HG03196 (cell line): ENCODE data around the gene TMEM101.
"Not testable (repeated sequence)": the region's sequence is repeated elsewhere in the genome, so short reads cannot be mapped to it uniquely, and the experiment has no call there.

ENCODE experiments used
- ATAC-seq: cut with Tn5 transposase; IDR thresholded peaks from one replicate; pipeline ENCODE4 v1.9.1; 2021; ENCODE audit not compliant: unreplicated experiment

TMEM101 gene

DNA sequence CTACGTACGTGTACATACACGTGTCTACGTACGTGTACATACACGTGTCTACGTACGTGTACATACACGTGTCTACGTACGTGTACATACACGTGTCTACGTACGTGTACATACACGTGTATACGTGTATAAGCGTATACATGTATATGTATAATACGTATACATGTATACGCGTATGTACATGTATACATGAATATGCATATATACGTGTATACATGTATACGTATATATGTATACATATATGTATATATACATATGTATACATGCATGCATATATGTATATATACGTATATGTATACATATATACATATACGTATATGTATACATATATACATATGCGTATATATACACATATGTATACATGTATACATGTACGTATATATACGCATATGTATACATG is 38.9 kb downstream of the TMEM101 start:
- ATAC-seq: no peak

DNA sequence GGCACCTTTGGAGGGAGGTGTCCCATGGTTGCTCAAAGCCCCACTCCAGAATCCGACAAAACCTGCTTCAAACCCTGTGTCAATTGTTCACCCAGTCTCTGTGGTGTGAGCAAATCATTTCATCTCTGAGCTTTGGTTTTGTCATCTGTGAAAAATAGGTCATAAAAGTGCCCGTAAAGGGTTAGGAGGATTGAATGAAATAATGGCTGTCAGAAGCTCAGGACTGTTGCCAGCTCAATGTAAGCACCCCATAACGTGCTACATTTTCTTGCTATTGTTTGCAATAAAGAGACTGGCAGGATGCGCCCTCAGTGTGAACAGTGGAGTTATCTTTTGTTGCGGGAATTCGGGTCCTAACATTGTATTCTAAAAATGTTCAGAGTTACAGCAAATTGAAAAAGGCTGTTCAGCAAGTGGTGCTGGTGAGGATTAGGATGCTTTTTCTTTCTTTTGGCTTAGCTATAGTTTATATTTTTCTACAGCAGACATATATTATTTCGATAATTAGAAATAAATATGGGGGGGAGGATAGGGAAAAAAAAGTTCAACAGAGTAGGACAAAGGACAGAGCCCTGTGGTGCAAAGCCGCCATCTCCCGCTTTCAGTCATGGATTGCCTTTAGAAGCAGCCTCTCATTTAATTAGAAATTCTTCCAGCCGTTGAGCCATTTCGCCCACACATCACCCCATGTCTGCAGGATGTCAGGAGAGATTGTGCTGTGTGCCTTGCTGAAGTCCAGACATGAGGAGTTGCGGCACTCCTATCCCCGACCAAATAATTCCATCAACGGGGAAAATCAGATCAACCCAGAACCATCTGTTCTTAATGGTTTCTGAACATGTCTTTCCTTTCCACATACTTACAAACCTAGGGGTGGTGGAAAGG is 40.1 kb downstream of the TMEM101 start:
- ATAC-seq: no peak

GRCh38 chr17:43972444-43973212 is 42.1 kb downstream of the TMEM101 start:
- ATAC-seq: not testable (repeated sequence)

DNA sequence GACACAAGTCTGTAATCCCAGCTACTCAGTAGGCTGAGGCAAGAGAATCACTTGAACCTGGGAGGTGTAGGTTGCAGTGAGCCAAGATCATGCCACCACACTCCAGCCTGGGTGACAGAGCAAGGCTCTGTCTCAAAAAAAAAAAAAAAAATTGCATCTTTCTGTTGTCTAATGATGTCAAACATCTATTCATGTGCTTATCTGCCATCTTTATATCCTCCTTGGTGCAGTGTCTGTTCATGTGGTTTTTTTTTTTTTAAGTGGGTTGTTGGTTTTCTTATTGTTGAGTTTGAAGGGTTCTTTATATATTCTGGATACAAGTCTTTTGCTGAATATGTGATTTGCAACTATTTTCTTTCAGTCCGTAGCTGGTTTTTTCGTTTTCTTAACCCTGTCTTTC is 43.3 kb downstream of the TMEM101 start:
- not testable (repeated sequence) for ATAC-seq

DNA sequence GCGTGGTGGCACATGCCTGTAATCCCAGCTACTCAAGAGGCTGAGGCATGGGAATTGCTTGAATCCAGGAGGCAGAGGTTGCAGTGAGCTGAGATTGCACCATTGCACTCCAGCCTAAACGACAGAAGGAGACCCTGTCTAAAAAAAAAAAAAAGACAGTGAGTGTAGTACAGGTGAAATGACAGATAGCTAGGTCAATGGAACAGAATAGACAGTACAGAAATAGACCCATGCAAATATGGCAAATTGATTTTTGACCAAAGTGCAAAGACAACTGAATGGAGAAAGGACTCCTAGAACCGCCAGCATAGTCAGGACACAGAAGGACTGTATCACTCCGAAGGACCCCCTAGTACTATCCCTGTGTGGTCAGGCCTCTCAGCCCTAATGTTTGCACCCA is 44.4 kb downstream of the TMEM101 start:
- no peak for ATAC-seq

GRCh38 chr17:43967251-43967875 is 47.4 kb downstream of the TMEM101 start:
- no peak for ATAC-seq

DNA sequence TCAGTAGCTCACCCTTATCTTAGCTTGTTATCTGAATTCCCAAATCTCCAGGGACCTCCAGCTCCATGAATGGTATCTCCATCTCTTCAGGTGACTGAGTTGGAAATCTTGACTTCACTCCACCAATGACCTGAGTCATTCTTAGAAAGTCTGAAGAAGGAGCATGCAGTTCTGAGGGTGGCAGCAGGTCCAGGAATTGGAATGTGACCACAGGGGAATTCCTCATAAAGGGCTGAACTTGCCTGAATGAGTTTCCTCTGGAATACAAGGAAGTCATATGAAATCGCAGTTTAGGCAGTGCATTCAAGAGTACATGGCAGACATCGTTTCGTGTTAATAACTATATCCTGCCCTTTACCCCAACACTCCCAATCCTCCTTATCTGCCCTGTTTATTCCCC is 48.5 kb downstream of the TMEM101 start:
- ATAC-seq: no peak

GRCh38 chr17:43962479-43962878 is 52.3 kb downstream of the TMEM101 start:
- no peak for ATAC-seq

DNA sequence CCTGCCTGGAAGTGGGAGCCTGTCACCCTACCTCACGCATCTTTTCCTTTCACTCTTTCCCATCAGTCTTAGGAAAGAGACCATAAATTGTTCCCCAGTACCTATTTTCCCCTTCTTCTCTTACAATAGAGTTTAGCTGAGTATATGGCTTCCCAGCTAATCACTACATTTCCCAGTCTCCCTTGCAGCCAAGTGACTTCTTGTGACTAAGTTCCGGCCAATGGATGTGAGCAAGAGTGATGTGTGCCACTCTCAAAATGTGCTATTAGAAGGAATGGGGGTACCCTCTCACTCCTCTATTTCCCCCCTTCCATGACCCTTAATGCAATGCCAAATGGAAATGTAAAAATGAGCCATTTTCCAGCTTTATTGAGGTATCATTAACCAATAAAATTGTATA is 52.8 kb downstream of the TMEM101 start:
- ATAC-seq: no peak

DNA sequence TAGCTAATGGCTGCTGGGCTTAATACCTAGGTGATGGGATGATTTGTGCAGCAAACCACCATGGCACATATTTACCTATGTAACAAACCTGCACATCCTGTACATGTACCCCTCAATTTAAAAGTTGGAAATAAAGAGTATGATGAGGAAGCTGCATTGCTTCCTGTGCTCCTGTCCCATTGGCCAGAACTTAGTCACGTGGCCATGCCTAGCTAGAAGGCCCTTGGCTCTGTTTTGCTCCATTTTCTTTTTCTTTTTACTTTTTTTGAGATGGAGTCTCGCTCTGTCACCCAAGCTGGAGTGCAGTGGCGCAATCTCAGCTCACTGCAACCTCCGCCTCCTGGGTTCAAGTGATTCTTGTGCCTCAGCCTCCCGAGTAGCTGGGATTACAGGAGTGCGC is 53.5 kb downstream of the TMEM101 start:
- not testable (repeated sequence) for ATAC-seq
